ENCODE data around the gene RHEX.
"Not testable (repeated sequence)": the region's sequence is repeated elsewhere in the genome, so short reads cannot be mapped to it uniquely, and the experiment has no call there.

RHEX gene

GRCh38 chr1:206052919-206053610 is at the start of gene RHEX:
Gene RHEX (plus strand): TSS chr1:206053173. CDS start chr1:206097829, 44,656 bp downstream.
- not testable (repeated sequence) for DNase-seq (ENCODE audit: low read depth)

- DNase-seq (ENCODE audit: low read depth), result no peak
Observed at GRCh38 chr1:206003854-206004800, 48.8 kb upstream of the RHEX start.

- no peak for DNase-seq (ENCODE audit: low read depth)
Observed at GRCh38 chr1:206004826-206005225, 48.1 kb upstream of the RHEX start.

- DNase-seq (ENCODE audit: low read depth), result no peak
Observed at GRCh38 chr1:206005234-206005633, 47.7 kb upstream of the RHEX start.

GRCh38 chr1:206005778-206006180 is 47.2 kb upstream of the RHEX start:
- DNase-seq (ENCODE audit: low read depth), result no peak

- no peak for DNase-seq (ENCODE audit: low read depth)
Observed at GRCh38 chr1:206006946-206007345, 46.0 kb upstream of the RHEX start.

- DNase-seq (ENCODE audit: low read depth), result no peak
Observed at GRCh38 chr1:206010060-206010459, 42.9 kb upstream of the RHEX start.

- DNase-seq (ENCODE audit: low read depth), result no peak
Observed at GRCh38 chr1:206011057-206011456, 41.9 kb upstream of the RHEX start.

GRCh38 chr1:206012086-206012859 is 40.7 kb upstream of the RHEX start:
- no peak for DNase-seq (ENCODE audit: low read depth)

- no peak for DNase-seq (ENCODE audit: low read depth)
Observed at GRCh38 chr1:206013026-206013795, 39.8 kb upstream of the RHEX start.

GRCh38 chr1:206014601-206015000 is 38.4 kb upstream of the RHEX start:
- no peak for DNase-seq (ENCODE audit: low read depth)

GRCh38 chr1:206015071-206015470 is 37.9 kb upstream of the RHEX start:
- DNase-seq (ENCODE audit: low read depth), result no peak

GRCh38 chr1:206020393-206021007 is 32.5 kb upstream of the RHEX start:
- no peak for DNase-seq (ENCODE audit: low read depth)

GRCh38 chr1:206021008-206021625 is 31.9 kb upstream of the RHEX start:
- DNase-seq (ENCODE audit: low read depth), result no peak

- DNase-seq (ENCODE audit: low read depth), result no peak
Observed at GRCh38 chr1:206021626-206022365, 31.2 kb upstream of the RHEX start.

GRCh38 chr1:206022766-206023165 is 30.2 kb upstream of the RHEX start:
- DNase-seq (ENCODE audit: low read depth), result no peak

GRCh38 chr1:206023695-206024094 is 29.3 kb upstream of the RHEX start, which contains the start of gene CTSE:
Gene CTSE (minus strand): TSS chr1:206023895. CDS start chr1:206023791, 104 bp downstream.
- DNase-seq (ENCODE audit: low read depth), result no peak

GRCh38 chr1:206025283-206025820 is 27.6 kb upstream of the RHEX start:
- DNase-seq (ENCODE audit: low read depth), result no peak

GRCh38 chr1:206029484-206029883 is 23.5 kb upstream of the RHEX start:
- no peak for DNase-seq (ENCODE audit: low read depth)

GRCh38 chr1:206030191-206030590 is 22.8 kb upstream of the RHEX start:
- no peak for DNase-seq (ENCODE audit: low read depth)

All from stimulated activated CD4-positive, alpha-beta T cell treated with anti-CD3 and anti-CD28 coated beads, Interleukin-2, amount 100 ng/mL, for 4 hours (primary cell).